ENCODE data around the gene GTF2B. TPM values are rescaled to one million over a fixed set of nuclear protein-coding genes. Genes with fewer than 3 reads are reported as not detected.

The GTF2B gene
- total RNA-seq, 1 donor from 2014 or later: 60.2 TPM

Other genes with a start within 250 kb of the GTF2B start
- gene PKN2, start 207.3 kb downstream of the GTF2B start, total RNA-seq: 25.4 and 59.0 TPM in 2 replicates
- 31.0 and 54.4 TPM in 2 replicates for gene KYAT3, start 101.1 kb upstream of the GTF2B start, total RNA-seq
- 12.5 and 16.2 TPM in 2 replicates for gene RBMXL1, start 101.1 kb upstream of the GTF2B start, total RNA-seq
- 59.4 and 69.1 TPM in 2 replicates for gene GBP3, start 131.3 kb upstream of the GTF2B start, total RNA-seq
- 37.7 and 50.0 TPM in 2 replicates for gene GBP1, start 173.6 kb upstream of the GTF2B start, total RNA-seq
- gene GBP2, start 234.5 kb upstream of the GTF2B start, total RNA-seq: 28.8 and 82.1 TPM in 2 replicates